GM18526 (cell line): ENCODE data around the gene TRIM56.

Experiments
- POLR2A ChIP-seq: IDR thresholded peaks from 3 replicates; pipeline ENCODE4 v1.6.1; 2011; ENCODE audit not compliant: insufficient read length; ENCODE audit errors: extremely low read depth

TRIM56 gene

GRCh38 chr7:101085162-101085964 lies at the start of gene TRIM56:
Gene TRIM56 (plus strand): TSS chr7:101085481. CDS start chr7:101087313, 1,832 bp downstream.
- TF ChIP-seq POLR2A = peak; percentile 82

DNA sequence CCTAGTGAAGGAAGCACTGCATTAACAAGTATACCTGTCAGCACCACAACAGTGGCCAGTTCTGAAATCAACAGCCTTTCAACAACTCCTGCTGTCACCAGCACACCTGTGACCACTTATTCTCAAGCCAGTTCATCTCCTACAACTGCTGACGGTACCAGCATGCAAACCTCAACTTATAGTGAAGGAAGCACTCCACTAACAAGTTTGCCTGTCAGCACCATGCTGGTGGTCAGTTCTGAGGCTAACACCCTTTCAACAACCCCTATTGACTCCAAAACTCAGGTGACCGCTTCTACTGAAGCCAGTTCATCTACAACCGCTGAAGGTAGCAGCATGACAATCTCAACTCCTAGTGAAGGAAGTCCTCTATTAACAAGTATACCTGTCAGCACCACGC lies 49.3 kb upstream of the TRIM56 start:
- no peak for TF ChIP-seq POLR2A

GRCh38 chr7:101058355-101058754 lies 26.9 kb upstream of the TRIM56 start:
- no peak for TF ChIP-seq POLR2A

DNA sequence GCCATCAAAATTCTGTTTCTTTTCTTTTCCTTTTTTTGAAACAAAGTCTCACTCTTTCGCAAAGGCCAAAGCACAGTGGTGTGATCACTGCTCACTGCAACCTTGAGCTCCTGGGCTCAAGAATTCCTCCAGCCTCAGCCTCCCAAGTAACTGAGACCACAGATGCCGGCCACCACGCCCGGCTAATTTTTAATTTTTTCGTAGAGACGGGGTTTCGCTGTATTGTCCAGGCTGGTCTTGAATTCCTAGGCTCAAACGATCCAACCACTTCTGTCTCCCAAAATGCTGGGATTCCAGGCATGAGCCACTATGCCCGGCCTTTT lies 25.7 kb upstream of the TRIM56 start:
- TF ChIP-seq POLR2A = no peak

GRCh38 chr7:101060992-101061391 lies 24.3 kb upstream of the TRIM56 start:
- no peak for TF ChIP-seq POLR2A

DNA sequence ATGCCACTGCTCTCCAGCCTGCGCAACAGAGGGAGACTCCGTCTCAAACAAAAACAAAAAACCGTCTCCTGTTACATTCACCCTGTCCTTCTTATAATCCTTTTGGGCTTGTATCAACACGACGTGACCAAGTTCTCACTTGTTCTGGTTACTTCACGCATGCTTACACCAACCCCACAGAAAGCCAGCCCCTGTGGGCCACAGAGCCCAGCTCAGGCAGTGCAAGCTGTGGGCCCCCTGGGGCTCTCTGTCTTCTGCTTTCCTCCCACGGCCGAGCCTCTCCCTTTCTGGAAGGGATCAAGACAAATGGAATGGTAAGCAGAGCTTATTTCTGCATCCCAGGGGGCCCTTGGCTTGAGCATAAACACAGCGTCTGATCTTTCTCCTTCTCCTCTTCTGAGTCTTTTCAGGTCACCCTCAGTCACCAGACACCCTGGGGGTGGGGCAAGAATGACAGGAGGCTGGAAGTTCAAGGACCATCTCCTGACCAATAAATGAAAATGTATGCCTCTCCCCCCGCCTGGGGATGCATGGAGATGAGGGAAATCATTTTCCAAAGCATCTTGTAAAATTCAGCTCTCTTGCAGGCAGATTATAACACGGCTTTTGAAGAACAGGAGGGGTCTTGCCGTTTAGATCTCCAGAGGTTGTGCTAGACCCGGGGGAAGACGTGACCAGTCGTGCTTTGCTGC lies 19.0 kb upstream of the TRIM56 start:
- TF ChIP-seq POLR2A = no peak

DNA sequence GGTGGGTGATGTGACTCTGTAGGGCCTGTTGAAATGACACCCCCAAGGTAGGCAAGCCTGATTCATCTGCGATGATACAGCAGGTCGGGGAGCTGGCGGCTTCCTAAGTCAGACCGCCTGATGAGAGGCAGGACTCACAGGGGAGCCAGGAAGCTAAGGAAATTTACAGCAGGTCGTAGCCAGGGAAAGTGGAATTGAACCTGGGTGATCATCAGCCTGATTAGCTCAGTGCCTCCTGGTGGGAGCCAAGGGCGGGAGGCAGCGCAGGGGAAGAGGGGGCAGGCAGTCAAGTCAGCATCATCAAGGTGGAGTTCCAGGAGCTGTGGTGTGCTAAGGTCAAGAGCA lies 18.5 kb upstream of the TRIM56 start:
- TF ChIP-seq POLR2A = no peak

GRCh38 chr7:101068401-101068800 lies 16.9 kb upstream of the TRIM56 start:
- TF ChIP-seq POLR2A = no peak

- no peak for TF ChIP-seq POLR2A
Observed at GRCh38 chr7:101075646-101076045, 9.6 kb upstream of the TRIM56 start.

DNA sequence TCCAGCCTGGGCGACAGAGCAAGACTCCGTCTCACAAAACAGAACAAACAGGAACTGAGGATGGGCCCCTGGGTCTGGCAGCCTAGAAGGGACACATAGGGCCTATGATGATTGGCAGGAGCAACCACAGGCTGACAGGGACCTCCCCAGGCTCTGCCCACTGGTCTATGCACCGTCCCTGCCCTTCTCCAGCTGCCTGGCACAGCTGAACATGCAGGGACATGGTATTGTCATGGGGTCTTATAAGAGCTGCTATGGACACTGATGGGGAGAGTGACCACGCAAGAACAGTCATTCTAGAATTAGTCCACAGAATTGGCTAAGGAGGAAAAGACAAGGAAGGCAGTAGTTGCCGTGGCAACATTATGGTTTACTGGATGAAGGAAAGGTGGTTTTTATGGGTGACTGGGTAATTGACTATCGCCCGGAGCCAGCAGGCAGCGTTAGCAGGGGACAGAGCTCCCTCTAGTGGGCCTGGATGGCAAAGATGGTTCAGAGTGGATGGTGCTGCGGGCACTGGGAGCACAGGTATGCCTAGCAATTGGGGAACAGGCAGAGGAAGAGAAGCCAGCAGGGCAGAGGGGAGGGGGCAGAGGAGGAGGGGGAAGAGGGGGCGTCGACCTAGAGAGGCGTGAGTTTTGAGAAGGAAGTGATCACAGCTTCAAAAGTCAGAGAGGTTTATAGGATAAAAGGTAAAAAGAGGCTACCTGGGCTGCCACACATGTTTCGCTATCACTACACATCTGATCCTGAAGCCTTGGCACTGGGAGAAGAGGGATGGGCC lies 7.8 kb upstream of the TRIM56 start:
- TF ChIP-seq POLR2A = no peak

GRCh38 chr7:101081432-101081831 lies 3.8 kb upstream of the TRIM56 start:
- no peak for TF ChIP-seq POLR2A

- no peak for TF ChIP-seq POLR2A
Observed at GRCh38 chr7:101084865-101085161, 468 bp upstream of the TRIM56 start.

DNA sequence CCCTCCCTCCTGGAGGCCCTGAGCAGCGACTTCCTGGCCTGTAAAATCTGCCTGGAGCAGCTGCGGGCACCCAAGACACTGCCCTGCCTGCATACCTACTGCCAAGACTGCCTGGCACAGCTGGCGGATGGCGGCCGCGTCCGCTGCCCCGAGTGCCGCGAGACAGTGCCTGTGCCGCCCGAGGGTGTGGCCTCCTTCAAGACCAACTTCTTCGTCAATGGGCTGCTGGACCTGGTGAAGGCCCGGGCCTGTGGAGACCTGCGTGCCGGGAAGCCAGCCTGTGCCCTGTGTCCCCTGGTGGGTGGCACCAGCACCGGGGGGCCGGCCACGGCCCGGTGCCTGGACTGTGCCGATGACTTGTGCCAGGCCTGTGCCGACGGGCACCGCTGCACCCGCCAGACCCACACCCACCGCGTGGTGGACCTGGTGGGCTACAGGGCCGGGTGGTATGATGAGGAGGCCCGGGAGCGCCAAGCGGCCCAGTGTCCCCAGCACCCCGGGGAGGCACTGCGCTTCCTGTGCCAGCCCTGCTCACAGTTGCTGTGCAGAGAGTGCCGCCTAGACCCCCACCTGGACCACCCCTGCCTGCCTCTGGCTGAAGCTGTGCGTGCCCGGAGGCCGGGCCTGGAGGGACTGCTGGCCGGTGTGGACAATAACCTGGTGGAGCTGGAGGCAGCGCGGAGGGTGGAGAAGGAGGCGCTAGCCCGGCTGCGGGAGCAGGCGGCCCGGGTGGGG lies 2.2 kb downstream of the TRIM56 start:
- no peak for TF ChIP-seq POLR2A

GRCh38 chr7:101088069-101088425 lies 2.8 kb downstream of the TRIM56 start:
- TF ChIP-seq POLR2A = no peak

DNA sequence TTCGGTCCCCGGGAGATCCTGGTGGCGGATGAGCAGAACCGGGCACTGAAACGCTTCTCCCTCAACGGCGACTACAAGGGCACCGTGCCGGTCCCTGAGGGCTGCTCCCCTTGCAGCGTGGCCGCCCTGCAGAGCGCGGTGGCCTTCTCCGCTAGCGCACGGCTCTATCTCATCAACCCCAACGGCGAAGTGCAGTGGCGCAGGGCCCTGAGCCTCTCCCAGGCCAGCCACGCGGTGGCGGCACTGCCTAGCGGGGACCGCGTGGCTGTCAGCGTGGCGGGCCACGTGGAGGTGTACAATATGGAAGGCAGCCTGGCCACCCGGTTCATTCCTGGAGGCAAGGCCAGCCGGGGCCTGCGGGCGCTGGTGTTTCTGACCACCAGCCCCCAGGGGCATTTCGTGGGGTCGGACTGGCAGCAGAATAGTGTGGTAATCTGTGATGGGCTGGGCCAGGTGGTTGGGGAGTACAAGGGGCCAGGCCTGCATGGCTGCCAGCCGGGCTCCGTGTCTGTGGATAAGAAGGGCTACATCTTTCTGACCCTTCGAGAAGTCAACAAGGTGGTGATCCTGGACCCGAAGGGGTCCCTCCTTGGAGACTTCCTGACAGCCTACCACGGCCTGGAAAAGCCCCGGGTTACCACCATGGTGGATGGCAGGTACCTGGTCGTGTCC lies 3.7 kb downstream of the TRIM56 start:
- no peak for TF ChIP-seq POLR2A

- TF ChIP-seq POLR2A = no peak
Observed at GRCh38 chr7:101089876-101090275, 4.6 kb downstream of the TRIM56 start.

GRCh38 chr7:101093906-101094305 lies 8.6 kb downstream of the TRIM56 start:
- TF ChIP-seq POLR2A = no peak
